ENCODE data around the gene NFIX.
"Not testable (repeated sequence)": the region's sequence is repeated elsewhere in the genome, so short reads cannot be mapped to it uniquely, and the experiment has no call there.

NFIX gene

DNA sequence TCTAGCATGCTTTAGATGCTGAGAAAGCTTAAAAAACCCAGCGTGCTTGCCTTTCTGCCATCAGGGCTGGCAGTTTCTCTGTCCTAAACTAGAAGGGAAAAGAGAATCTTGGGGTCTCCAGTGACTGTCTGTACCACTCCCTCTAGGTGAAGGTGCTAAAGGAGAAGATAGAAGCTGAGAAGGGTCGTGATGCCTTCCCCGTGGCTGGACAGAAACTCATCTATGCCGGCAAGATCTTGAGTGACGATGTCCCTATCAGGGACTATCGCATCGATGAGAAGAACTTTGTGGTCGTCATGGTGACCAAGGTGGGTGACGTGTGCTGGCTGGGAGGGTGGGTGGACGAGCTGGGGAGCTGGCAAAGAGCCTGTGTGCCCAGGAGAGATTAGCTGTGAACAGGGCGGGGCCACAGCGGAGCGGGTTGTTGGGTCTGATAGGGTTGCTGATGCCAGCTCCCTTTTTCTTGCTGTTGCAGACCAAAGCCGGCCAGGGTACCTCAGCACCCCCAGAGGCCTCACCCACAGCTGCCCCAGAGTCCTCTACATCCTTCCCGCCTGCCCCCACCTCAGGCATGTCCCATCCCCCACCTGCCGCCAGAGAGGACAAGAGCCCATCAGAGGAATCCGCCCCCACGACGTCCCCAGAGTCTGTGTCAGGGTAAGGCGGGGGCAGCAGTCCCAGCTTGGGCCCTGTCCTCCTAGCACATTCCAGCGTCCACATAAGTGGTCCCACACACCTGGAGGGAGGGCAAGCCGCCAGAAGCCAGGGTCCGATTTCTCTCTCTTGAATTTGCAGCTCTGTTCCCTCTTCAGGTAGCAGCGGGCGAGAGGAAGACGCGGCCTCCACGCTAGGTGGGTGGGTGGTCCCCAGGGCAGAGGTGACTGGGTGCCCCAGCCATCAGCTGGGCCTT, 47.3 kb upstream of the NFIX start:
- TF ChIP-seq, protein P1, sequence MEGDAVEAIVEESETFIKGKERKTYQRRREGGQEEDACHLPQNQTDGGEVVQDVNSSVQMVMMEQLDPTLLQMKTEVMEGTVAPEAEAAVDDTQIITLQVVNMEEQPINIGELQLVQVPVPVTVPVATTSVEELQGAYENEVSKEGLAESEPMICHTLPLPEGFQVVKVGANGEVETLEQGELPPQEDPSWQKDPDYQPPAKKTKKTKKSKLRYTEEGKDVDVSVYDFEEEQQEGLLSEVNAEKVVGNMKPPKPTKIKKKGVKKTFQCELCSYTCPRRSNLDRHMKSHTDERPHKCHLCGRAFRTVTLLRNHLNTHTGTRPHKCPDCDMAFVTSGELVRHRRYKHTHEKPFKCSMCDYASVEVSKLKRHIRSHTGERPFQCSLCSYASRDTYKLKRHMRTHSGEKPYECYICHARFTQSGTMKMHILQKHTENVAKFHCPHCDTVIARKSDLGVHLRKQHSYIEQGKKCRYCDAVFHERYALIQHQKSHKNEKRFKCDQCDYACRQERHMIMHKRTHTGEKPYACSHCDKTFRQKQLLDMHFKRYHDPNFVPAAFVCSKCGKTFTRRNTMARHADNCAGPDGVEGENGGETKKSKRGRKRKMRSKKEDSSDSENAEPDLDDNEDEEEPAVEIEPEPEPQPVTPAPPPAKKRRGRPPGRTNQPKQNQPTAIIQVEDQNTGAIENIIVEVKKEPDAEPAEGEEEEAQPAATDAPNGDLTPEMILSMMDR (IDR thresholded peaks at IDR 0.05; ENCODE audit: insufficient read depth, low read length, poor library complexity, severe bottlenecking), result no peak
- Histone ChIP-seq H3K27me3 (replicated peaks; ENCODE audit: control insufficient read depth, insufficient read depth, low read length) (no peaks in the 10 kb centered on the region), H3K36me3 (ENCODE audit: control insufficient read depth, insufficient read depth, low read length) (peaks cover 41% of the 10 kb centered on the region), H3K4me3 (replicated peaks; ENCODE audit: low read depth, low read length) (no peak overlapping the region)
- no peak for DNase-seq (ENCODE audit: extremely low read depth, insufficient read length)

DNA sequence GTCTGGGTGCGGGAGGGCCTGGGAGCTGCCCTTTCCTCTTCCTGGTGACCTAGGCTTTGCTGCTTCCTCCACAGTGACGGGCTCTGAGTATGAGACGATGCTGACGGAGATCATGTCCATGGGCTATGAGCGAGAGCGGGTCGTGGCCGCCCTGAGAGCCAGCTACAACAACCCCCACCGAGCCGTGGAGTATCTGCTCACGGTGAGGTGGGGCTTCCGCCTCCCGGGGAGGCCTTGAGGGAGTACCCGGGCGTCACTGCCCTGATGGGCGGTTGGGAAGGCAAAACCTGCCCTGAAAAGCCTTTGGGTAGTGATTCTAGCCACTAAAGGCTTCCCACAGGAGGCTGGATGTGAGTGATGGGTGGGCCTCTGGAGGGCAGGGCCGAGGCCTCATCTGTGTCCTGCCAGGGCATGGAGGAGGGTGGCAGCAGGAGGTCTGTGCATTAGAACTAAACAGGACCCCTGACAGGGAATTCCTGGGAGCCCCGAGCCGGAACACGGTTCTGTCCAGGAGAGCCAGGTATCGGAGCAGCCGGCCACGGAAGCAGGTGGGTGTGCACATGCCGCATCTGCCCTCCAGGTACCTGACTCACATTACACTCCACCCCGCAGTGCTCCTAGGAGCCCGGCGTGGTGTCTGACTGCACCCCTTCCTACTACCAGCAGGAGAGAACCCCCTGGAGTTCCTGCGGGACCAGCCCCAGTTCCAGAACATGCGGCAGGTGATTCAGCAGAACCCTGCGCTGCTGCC, 46.5 kb upstream of the NFIX start:
- Histone ChIP-seq H3K36me3 (ENCODE audit: control insufficient read depth, insufficient read depth, low read length) (peaks cover 38% of the 10 kb centered on the region), H3K4me3 (replicated peaks; ENCODE audit: low read depth, low read length) (no peak overlapping the region), H3K27me3 (replicated peaks; ENCODE audit: control insufficient read depth, insufficient read depth, low read length) (no peaks in the 10 kb centered on the region)
- TF ChIP-seq, protein P1 (IDR thresholded peaks at IDR 0.05; ENCODE audit: insufficient read depth, low read length, poor library complexity, severe bottlenecking), result no peak
- DNase-seq (ENCODE audit: extremely low read depth, insufficient read length), result no peak

DNA sequence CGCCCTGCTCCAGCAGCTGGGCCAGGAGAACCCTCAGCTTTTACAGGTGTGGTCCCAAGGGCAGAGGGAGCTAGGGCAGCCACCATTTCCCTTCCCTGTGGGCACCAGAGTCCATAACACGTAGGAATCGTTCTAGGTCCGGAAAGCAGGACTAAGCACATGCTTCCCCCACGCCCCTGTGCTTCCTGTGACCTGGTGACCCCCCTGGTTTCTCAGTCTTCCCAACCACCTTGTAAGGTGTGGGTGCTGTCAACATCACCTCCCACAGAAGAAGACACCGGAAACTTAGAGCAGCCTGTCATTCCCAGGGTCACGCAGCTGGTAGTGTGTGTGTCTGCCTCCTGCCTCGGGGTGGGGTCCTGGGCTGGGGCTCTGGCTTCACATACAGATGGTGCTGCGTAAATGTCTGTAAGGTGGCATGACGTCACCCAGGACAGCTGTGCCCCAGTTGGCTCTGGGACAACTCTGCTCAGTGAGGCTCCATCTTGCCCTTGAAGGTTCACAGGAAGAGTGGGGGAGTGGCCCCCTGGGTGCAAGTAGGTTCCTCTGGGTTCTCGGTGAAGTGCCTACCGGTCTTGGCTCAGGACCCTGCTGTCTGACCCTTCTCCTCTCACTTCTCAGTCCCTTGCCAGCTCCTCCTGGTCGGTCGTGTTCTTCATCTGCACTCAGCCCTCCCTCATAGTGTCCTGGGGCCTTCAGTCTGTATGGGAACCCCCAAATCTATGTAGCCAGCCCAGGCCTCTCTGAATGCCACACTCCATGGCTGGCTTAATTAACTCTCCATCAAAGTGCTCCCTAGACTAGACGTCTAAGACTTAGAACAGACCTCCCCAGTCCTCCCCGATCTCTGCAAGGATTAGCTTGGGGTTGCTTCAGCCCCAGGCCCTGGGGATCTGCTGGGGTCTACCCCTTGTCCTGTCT, 45.7 kb upstream of the NFIX start:
- TF ChIP-seq, protein P1 (IDR thresholded peaks at IDR 0.05; ENCODE audit: insufficient read depth, low read length, poor library complexity, severe bottlenecking), result no peak
- no peaks in the 10 kb centered on the region for H3K27me3 ChIP-seq (replicated peaks; ENCODE audit: control insufficient read depth, insufficient read depth, low read length)
- H3K4me3 ChIP-seq (replicated peaks; ENCODE audit: low read depth, low read length), result no peak overlapping the region
- peaks cover 39% of the 10 kb centered on the region for H3K36me3 ChIP-seq (ENCODE audit: control insufficient read depth, insufficient read depth, low read length)
- DNase-seq (ENCODE audit: extremely low read depth, insufficient read length), result no peak

DNA sequence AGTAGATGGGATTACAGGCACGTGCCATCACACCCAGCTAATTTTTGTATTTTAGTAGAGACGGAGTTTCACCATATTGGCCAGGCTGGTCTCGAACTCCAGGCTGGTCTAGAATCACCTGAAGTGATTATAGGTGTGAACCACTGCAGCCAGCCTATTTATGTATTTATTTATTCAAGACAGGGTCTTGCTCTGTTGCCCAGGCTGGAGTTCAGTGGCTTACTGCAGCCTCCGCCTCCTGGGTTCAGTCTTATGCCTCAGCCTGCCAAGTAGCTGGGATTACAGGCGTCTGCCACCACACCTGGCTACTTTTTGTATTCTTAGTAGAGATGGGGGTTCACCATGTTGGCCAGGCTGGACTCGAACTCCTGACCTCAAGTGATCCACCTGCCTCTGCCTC, 43.2 kb upstream of the NFIX start:
- H3K4me3 ChIP-seq (replicated peaks; ENCODE audit: low read depth, low read length); H3K27me3 ChIP-seq (replicated peaks; ENCODE audit: control insufficient read depth, insufficient read depth, low read length); DNase-seq (ENCODE audit: extremely low read depth, insufficient read length): not testable (repeated sequence)
- H3K36me3 ChIP-seq (ENCODE audit: control insufficient read depth, insufficient read depth, low read length), result peaks cover 39% of the 10 kb centered on the region

DNA sequence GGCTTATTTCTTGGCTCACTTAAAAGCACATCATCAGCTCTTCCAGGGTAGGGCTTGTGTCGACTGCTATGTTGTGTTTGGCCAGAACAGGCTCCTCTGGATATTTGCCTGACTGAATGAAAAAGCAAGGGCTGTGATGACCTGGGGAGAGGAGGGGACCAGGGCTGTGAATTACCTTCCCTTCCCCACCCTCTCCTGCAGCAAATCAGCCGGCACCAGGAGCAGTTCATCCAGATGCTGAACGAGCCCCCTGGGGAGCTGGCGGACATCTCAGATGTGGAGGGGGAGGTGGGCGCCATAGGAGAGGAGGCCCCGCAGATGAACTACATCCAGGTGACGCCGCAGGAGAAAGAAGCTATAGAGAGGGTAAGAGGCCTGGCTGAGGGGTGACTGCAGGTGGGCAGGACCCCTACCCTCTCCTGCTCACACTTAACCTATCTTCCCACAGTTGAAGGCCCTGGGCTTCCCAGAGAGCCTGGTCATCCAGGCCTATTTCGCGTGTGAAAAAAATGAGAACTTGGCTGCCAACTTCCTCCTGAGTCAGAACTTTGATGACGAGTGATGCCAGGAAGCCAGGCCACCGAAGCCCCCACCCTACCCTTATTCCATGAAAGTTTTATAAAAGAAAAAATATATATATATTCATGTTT, 42.7 kb upstream of the NFIX start:
- no peaks in the 10 kb centered on the region for H3K27me3 ChIP-seq (replicated peaks; ENCODE audit: control insufficient read depth, insufficient read depth, low read length)
- peaks cover 37% of the 10 kb centered on the region for H3K36me3 ChIP-seq (ENCODE audit: control insufficient read depth, insufficient read depth, low read length)
- no peak overlapping the region for H3K4me3 ChIP-seq (replicated peaks; ENCODE audit: low read depth, low read length)
- TF ChIP-seq, protein P1 (IDR thresholded peaks at IDR 0.05; ENCODE audit: insufficient read depth, low read length, poor library complexity, severe bottlenecking), result no peak
- DNase-seq (ENCODE audit: extremely low read depth, insufficient read length), result no peak

Measured in GM06990 (cell line).